GM18861 (cell line): Measurements from ENCODE around the gene MRRF.

Source experiments
- ATAC-seq: cut with Tn5 transposase; IDR thresholded peaks from one replicate; pipeline ENCODE4 v1.9.1; 2021; ENCODE audit not compliant: unreplicated experiment

MRRF gene

GRCh38 chr9:122228191-122228567, 36.5 kb upstream of the MRRF start:
- ATAC-seq = no peak

GRCh38 chr9:122228568-122229484, 35.9 kb upstream of the MRRF start, which contains the start of gene LHX6:
Gene LHX6, minus strand, starts transcription at chr9:122228957. Its CDS starts 217 bp downstream, at chr9:122228740.
- ATAC-seq = no peak

GRCh38 chr9:122229485-122229837, 35.2 kb upstream of the MRRF start:
- no peak for ATAC-seq

GRCh38 chr9:122232796-122233306, 31.8 kb upstream of the MRRF start:
- ATAC-seq = no peak

- no peak for ATAC-seq
Measured at GRCh38 chr9:122234022-122234748, 30.5 kb upstream of the MRRF start.

GRCh38 chr9:122236681-122237080, 28.0 kb upstream of the MRRF start:
- no peak for ATAC-seq

- no peak for ATAC-seq
Measured at GRCh38 chr9:122239722-122240121, 25.0 kb upstream of the MRRF start.

GRCh38 chr9:122244349-122244748, 20.3 kb upstream of the MRRF start:
- no peak for ATAC-seq

- ATAC-seq = no peak
Measured at GRCh38 chr9:122246666-122247065, 18.0 kb upstream of the MRRF start.

GRCh38 chr9:122248448-122248865, 16.2 kb upstream of the MRRF start:
- ATAC-seq = no peak

GRCh38 chr9:122251351-122251750, 13.3 kb upstream of the MRRF start:
- no peak for ATAC-seq

- no peak for ATAC-seq
Measured at GRCh38 chr9:122252796-122253195, 11.9 kb upstream of the MRRF start.

GRCh38 chr9:122254761-122255160, 9.9 kb upstream of the MRRF start:
- no peak for ATAC-seq

- no peak for ATAC-seq
Measured at GRCh38 chr9:122256206-122256605, 8.5 kb upstream of the MRRF start.

- no peak for ATAC-seq
Measured at GRCh38 chr9:122258886-122259415, 5.7 kb upstream of the MRRF start.

GRCh38 chr9:122261469-122261881, 3.2 kb upstream of the MRRF start:
- ATAC-seq = no peak

GRCh38 chr9:122262073-122262472, 2.6 kb upstream of the MRRF start:
- no peak for ATAC-seq

- no peak for ATAC-seq
Measured at GRCh38 chr9:122263699-122264349, 858 bp upstream of the MRRF start.

GRCh38 chr9:122265149-122265915, 650 bp downstream of the MRRF start:
- peak; percentile 48 for ATAC-seq

GRCh38 chr9:122268041-122268814, 3.5 kb downstream of the MRRF start:
- ATAC-seq = no peak
